Renal cortex interstitium (tissue), 11 donors: ENCODE results near the gene FAM111A. TPM values are rescaled to one million over a fixed set of nuclear protein-coding genes. Genes with fewer than 3 reads are reported as not detected.
A peak's percentile ranks its signal among the peaks of the same experiment; 100 is the strongest.

ENCODE experiments used
- DNase-seq, 11 donors: peaks; one replicate each; pipeline ENCODE4 v3.0.0-alpha.2; 2013; ENCODE audit warnings: low read depth in 9 of 11, low spot score in 4 of 11; ENCODE audit errors: extremely low read depth in 1 of 11
- polyA plus RNA-seq, 3 donors: library from polyadenylated mRNA; unstranded; fragments of 120-200 nt; gene quantifications; one replicate each; pipeline ENCODE4 v1.2.1, GENCODE V29; 2013; ENCODE audit not compliant: insufficient read length in 3 of 3

Gene FAM111A
- polyA plus RNA-seq, 3 donors = 48.7 to 87.6 (median 62.7) TPM

DNA sequence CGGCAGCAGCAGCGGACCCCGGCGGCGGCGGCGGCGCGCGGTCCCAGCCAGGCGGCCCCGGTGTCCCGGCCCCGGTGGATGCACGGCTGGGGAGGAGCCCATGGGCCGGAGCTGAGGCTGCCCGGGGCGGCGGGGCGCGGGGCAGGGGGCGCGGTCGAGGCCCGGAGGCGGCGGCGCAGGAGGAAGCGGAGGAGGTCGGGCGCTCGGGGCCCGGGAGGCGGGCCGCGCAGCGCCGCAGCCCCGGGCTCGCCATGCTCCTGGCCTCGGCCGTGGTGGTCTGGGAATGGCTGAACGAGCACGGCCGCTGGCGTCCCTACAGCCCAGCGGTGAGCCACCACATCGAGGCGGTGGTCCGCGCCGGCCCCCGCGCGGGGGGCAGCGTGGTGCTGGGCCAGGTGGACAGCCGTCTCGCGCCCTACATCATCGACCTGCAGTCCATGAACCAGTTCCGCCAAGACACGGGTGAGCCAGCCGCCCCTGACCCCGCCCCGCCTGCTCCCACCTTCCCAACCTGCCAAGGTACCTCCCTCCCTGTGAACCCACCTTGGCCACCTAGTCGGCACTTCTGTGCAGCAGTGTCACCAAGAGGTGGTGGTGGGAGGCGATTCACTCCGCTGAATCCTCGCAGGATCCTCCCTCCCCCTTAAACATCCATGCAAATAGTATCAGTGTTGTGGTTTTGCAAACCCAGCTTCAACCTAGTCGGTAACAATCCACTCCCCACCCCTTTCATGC is 29.9 kb downstream of the FAM111A start:
- DNase-seq = peak in 4 of 11 donors; percentile 26 to 39 (median 28)

GRCh38 chr11:59173080-59173963 is 30.7 kb downstream of the FAM111A start:
- DNase-seq = peak in 8 of 11 donors; percentile 50 to 78 (median 54)

GRCh38 chr11:59173964-59174663 is 31.5 kb downstream of the FAM111A start:
- DNase-seq = peak in 4 of 11 donors; percentile 18 to 37 (median 22)

DNA sequence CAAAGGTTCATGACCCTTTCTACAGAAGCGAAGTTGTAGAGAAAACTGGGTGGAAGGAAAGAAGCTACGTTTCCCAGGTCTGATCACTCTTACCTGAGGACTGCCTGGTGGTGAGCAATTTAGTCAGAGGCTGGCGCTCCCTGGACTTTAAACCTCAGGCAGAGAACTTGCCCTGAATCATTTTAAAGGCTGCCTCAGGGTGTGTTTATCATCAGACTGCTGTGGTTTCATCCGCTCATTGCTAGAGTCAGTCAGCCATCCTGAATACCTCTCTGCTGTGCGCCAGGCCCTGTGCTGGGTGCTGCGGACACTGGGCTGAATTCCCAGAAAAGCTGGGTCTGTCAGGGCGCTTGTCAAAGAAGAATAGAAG is 32.0 kb downstream of the FAM111A start:
- DNase-seq = no peak

DNA sequence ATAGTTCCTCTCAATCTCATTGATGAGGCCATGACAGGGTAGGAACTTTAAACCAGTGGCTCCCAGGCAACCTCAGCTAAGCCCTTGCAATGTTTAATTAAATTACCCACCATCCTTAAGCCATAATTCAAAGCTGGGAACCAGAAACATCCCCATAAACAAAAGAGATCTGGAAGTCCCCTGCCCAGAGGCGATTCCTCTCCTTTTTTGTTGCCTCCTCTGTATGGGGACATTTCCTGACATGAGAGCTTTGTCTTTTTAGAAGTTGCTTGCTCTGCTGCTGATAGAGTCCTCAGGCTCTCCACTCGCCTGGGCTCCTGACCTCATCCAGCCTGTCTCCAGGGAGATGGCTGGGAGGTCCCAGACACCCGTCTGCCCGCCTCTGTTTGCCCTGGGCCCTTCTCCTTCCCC is 32.4 kb downstream of the FAM111A start:
- no peak for DNase-seq

DNA sequence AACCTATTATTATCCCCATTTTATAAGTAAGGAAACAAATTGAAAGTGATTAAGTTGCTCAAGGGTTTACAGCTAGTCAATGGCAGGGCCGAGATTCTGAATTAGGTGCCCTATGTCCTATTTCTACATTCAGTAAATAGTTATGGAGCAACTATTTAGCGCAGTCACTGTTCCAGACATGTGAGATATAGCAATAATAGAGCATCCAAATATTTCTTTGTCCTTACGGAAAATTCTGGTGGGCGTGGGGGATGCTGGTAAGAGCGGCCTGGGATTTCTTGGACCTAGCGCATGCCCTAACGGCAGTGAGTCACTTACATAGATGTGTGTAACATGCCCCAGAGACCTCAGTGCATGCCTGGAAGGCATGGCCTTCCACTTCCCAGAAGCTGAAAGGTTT is 33.7 kb downstream of the FAM111A start:
- no peak for DNase-seq

DNA sequence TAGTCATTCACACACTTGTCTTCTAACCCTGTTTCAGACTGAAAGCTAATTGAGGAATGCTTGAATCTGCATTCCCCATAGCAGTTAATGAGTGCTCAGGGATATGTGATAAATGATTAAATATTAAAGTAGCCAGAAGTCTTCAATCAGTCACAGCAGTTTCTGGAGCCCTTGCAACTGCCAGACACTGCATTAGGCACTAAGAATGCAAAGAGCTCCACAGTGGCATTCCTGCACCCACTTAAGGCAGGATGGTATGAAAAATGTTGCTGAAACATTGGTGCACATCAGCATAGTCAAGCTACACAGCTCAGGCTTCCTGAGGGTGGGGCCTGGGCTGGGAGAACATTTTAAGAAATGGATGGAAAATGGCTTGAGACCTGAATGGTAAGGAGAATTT is 35.7 kb downstream of the FAM111A start:
- no peak for DNase-seq

DNA sequence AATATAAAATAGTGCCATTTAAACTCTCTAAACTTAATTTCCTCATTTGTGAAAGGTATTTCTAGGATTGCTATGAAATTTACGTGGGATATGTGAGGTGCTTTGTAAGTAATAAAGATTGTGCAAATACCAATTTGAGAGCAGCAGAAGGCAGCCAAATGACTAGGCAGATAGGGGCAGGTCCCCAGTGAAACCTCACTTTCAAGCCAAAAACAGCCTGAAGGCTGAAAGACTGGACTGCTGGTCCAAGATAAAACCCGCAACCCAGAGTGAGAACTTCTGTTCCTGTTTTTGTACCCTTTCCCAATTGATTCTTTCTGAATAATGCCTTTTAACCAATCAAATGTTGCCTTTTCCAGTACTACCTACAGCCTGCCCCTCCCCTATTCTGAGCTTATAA is 36.5 kb downstream of the FAM111A start:
- no peak for DNase-seq

- DNase-seq = no peak
These were observed 37.6 kb downstream of the FAM111A start for GRCh38 chr11:59180168-59180776.

GRCh38 chr11:59180907-59181306 is 38.3 kb downstream of the FAM111A start:
- DNase-seq = no peak

GRCh38 chr11:59181746-59182456 is 39.2 kb downstream of the FAM111A start:
- DNase-seq = no peak

DNA sequence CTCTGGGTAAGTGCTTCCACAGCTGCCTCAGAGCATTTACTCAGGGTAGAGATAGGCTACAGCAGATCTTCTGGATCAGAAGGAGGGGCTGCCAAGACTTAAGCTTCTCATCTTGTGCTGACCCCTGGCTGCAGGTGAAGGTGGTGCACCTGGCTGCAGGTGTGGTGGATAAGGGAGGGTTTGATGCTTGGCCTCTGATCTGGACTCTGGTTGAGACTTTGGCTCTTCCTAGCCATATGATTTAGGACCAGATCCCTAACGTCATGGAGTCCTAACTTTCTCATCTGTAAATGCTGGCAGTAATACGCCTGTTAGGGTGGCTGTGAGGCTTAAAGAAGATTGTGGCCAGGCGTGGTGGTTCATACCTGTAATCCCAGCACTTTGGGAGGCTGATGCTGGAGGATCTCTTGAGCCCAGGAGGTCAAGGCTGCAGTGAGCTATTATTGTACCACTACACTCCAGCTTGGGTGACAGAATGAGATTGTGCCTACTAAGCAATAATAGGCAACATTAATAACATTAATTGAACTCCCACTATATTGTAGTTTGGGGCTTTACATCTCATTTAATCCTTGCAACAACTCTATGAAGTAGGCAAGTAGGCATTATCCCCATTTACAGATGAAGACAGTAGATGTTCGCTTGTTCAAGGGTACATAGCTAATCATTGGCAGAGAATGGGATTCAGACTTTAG is 39.9 kb downstream of the FAM111A start:
- DNase-seq = no peak

DNA sequence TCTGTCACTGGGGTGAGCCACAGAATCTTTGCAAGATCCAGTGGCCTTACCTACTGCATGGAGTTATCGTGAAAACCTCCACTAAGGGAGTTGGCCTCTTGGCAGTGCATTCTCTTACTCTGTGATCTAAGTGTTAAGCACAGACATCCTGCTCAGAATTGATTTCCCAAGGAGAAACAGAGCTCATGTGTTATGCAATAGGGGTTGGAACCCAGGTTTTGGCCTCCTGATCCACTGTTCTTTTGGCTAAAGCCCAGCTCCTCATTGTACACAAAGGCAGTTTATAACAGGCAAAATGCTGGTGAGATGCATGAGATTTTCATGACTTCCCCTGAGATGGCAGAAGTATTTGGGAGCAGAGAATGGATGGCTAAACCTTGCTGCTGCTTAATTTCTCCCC is 41.1 kb downstream of the FAM111A start:
- DNase-seq = no peak

GRCh38 chr11:59184691-59185339 is 42.2 kb downstream of the FAM111A start:
- no peak for DNase-seq

DNA sequence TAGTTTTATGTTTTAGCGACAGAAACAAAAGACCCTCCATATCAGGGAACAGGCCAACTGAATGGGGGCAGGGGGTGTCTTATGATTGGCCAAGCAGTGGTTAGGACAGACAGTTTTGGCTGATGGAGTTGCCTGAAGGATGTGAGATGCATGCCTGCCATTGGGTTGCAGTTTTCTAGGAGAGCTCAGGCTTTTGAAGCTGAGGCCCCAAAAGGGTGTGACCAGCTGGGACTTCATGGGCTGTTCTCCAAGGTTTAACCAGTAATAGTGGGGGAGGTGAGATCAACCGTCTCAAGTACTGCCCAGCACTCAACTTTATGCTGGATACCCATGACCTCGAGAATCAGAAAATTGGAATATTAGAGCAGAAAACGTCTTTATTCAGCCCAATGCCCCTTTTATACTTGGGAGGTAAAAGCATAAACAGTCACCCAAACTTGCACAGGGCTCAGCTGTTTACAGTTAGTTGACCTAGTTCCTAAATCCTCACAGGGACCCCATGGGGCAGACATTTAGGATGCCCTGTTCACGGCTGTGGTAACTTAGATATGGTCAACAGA is 42.8 kb downstream of the FAM111A start:
- no peak for DNase-seq

- DNase-seq = peak in 3 of 11 donors; percentile 15 to 43 (median 25)
These were observed 43.5 kb downstream of the FAM111A start for GRCh38 chr11:59186130-59186594.

GRCh38 chr11:59187035-59187434 is 44.4 kb downstream of the FAM111A start:
- no peak for DNase-seq
